Activated naive CD8-positive, alpha-beta T cell treated with anti-CD3 and anti-CD28 coated beads for 36 hours (primary cell): Measurements from ENCODE around the gene NRROS. TPM values are rescaled to one million over a fixed set of nuclear protein-coding genes. Genes with fewer than 3 reads are reported as not detected.

Source experiments
- DNase-seq: peaks from one replicate; pipeline ENCODE4 v3.0.0; 2021
- H3K27ac Mint-ChIP-seq: one replicate; pipeline ENCODE4 v1.8.0; 2022; ENCODE audit warnings: mild to moderate bottlenecking, moderate library complexity, mixed read lengths
- H3K27me3 Mint-ChIP-seq: one replicate; pipeline ENCODE4 v1.8.0; 2022; ENCODE audit warnings: mild to moderate bottlenecking, mixed read lengths
- H3K36me3 Mint-ChIP-seq: one replicate; pipeline ENCODE4 v1.8.0; 2021; ENCODE audit warnings: mild to moderate bottlenecking, mixed read lengths
- H3K4me1 Mint-ChIP-seq: one replicate; pipeline ENCODE4 v1.8.0; 2021; ENCODE audit warnings: mixed read lengths
- H3K4me3 Mint-ChIP-seq: one replicate; pipeline ENCODE4 v1.8.0; 2022; ENCODE audit warnings: mild to moderate bottlenecking, moderate library complexity, mixed read lengths
- H3K9me3 Mint-ChIP-seq: one replicate; pipeline ENCODE4 v1.8.0; 2022; ENCODE audit warnings: mixed read lengths
- total RNA-seq, 2 experiments: library from RNA; stranded (reverse); gene quantifications; one replicate each; pipeline ENCODE4 v1.2.3, GENCODE V29; 2021

NRROS gene
- total RNA-seq, 2 experiments from 2014 or later, result 21.2 to 22.0 TPM

DNA sequence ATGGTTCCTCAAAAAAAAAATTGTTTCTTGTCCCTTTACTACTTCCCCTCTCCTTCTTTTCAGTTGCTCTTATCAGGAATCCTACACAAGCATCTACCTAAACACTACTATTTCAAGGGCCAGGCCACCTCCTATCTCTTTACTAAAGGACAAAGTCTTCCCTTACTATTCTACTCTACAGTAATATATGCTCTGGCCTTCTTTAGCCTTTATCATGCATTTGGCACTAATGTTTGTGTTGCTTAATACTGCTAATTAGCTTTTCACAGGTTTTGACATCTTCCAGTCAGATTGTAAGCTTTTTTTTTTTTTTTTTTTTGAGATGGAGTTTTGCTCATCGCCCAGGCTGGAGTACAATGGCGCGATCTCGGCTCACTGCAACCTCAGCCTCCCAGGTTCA lies 67.2 kb downstream of the NRROS start:
- H3K27ac Mint-ChIP-seq, result no peak overlapping the region
- peaks cover 13% of the 10 kb centered on the region for H3K4me1 Mint-ChIP-seq
- no peaks in the 10 kb centered on the region for H3K27me3 Mint-ChIP-seq
- no peak for DNase-seq
- H3K36me3 Mint-ChIP-seq, result peaks cover 2% of the 10 kb centered on the region
- peaks cover 1% of the 10 kb centered on the region for H3K9me3 Mint-ChIP-seq
- no peak overlapping the region for H3K4me3 Mint-ChIP-seq

DNA sequence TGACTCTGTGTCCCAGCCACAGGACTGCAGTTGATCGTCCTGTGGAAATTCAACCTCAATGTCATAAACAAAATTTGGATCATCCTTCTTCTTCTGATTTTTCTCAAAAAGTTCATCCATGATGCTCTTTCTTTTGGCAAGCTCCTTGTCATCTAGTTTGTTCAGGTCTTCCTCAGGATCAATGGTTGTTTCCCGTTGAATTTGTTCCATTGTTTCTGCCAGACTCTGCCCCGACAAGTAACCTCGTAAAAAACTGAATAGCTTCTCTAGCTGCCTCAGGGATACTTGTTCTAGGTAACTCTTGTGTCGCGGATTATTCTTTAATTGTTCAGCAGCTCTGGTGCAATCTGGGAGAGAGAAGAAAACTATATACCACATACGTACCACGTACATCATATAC lies 68.1 kb downstream of the NRROS start:
- peaks cover 14% of the 10 kb centered on the region for H3K4me1 Mint-ChIP-seq
- peaks cover 2% of the 10 kb centered on the region for H3K36me3 Mint-ChIP-seq
- H3K27me3 Mint-ChIP-seq, result no peaks in the 10 kb centered on the region
- no peak for DNase-seq
- H3K4me3 Mint-ChIP-seq, result no peak overlapping the region
- peaks cover 1% of the 10 kb centered on the region for H3K9me3 Mint-ChIP-seq
- no peak overlapping the region for H3K27ac Mint-ChIP-seq

DNA sequence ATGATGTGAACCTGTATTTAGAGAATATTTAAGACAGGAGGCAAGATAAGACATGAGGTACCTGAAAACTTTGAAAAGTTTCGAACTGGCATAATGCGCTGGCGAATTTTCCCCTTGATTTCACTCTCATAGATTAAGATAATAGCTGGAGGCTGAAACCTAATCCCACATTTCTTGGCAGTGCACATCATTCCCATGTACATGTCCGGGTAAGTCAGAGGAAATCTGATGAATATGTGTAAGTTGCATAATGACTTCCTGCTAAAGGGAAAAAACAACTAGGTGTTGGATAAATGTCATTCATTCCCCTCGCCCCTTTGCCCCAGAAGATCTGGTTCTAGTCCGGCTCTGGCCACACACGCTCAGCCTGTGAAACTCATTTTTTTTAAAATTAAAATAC lies 69.0 kb downstream of the NRROS start:
- DNase-seq, result no peak
- peaks cover 1% of the 10 kb centered on the region for H3K9me3 Mint-ChIP-seq
- no peaks in the 10 kb centered on the region for H3K27me3 Mint-ChIP-seq
- H3K27ac Mint-ChIP-seq, result no peak overlapping the region
- H3K4me1 Mint-ChIP-seq, result peaks cover 18% of the 10 kb centered on the region
- H3K4me3 Mint-ChIP-seq, result no peak overlapping the region
- peaks cover 4% of the 10 kb centered on the region for H3K36me3 Mint-ChIP-seq

Other genes with a start within 250 kb of the NRROS start
- 10 to 100 TPM; 52.7 to 57.5 TPM for gene UBXN7, start 207.3 kb upstream of the NRROS start, total RNA-seq
- gene RNF168, start 135.9 kb upstream of the NRROS start, total RNA-seq, result 10 to 100 TPM; 24.5 to 27.1 TPM
- not detected for gene SMCO1, start 124.3 kb upstream of the NRROS start, total RNA-seq
- 10 to 100 TPM; 27.3 to 27.5 TPM for gene WDR53, start 71.1 kb upstream of the NRROS start, total RNA-seq
- gene FBXO45, start 71.0 kb upstream of the NRROS start, total RNA-seq, result 10 to 100 TPM; 26.1 to 26.3 TPM
- 1 to 10 TPM; 5.6 to 6.4 TPM for gene CEP19, start 72.6 kb downstream of the NRROS start, total RNA-seq
- 10 to 100 TPM; 41.4 to 44.3 TPM for gene PIGX, start 72.7 kb downstream of the NRROS start, total RNA-seq
- gene PAK2, start 100.2 kb downstream of the NRROS start, total RNA-seq, result 10 to 100 TPM; 67.9 to 69.5 TPM
- 10 to 100 TPM; 28.1 to 31.9 TPM for gene SENP5, start 228.2 kb downstream of the NRROS start, total RNA-seq